ENCODE results near the gene SIN3A.

DNA sequence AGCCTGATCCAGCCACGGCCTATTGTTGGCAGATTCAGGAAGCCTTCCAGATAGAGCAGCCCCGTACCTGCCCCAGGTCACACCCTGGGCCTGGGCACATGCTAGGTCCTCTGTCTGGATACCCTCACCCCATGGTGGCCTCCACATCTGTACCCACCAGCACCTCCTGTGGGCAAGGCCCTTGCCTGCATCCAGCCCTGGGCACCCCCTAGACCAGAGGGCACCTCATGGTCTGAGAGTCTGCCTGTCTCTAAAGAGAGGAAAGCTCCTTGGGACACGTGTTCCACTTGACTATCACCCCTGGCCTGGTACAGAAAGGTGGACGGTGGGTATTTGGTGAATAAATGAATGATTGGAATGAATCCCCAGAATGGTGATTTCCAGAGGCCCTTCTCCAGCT lies 124.5 kb downstream of the SIN3A start:
- TF ChIP-seq CTCF (IDR thresholded peaks at IDR 0.05) = no peak
- no peak for TF ChIP-seq EZH2 (IDR thresholded peaks at IDR 0.05)
